Endothelial cell of umbilical vein (primary cell): Measurements from ENCODE around the gene ANKRD50. TPM values are rescaled to one million over a fixed set of nuclear protein-coding genes. Genes with fewer than 3 reads are reported as not detected.

Source experiments
- BruUV-seq: library from RNA; stranded (reverse); fragments of 400-500 nt; replicated peaks from 2 replicates; lab custom pipeline; 2021; lab: Mats Ljungman, UMichigan
- CTCF ChIA-PET: fragments of 300-600, 350-600 bp; sonication (Branson Sonifier 250); formaldehyde crosslinking; loops from one replicate; lab custom pipeline; 2021; ENCODE audit warnings: antibody characterized with exemption, inconsistent platforms; lab: Charles Lee
- POLR2A ChIA-PET: fragments of 300-600, 350-600 bp; sonication (Branson Sonifier 250); formaldehyde crosslinking; loops from one replicate; lab custom pipeline; 2021; ENCODE audit warnings: antibody characterized with exemption, inconsistent platforms; lab: Charles Lee
- DNase-seq: peaks from one replicate; pipeline ENCODE4 v3.0.0-alpha.2; 2011; ENCODE audit warnings: low read depth, low spot score
- FAIRE-seq: peaks from 2 replicates; lab custom pipeline; 2011; peaks lifted over from hg19 to GRCh38; lab: Jason Lieb, UNC
- H2AFZ ChIP-seq: 2 replicates; pipeline ENCODE4 v1.6.0; 2012; ENCODE audit warnings: low read depth, low read length, control low read depth, inconsistent platforms
- H3K27ac ChIP-seq: 2 replicates; pipeline ENCODE4 v1.5.1; 2011; ENCODE audit warnings: low read depth, mild to moderate bottlenecking, control low read depth, low read length, moderate library complexity; ENCODE audit not compliant: insufficient read depth
- H3K27me3 ChIP-seq, 2 experiments: 2 replicates each; pipeline versions ENCODE4 v1.6.0 to v1.6.1; 2011; ENCODE audit warnings: low read length in 2 of 2, mixed read lengths in 1 of 2; ENCODE audit not compliant: control insufficient read depth in 2 of 2, insufficient read depth in 2 of 2
- H3K36me3 ChIP-seq, 2 experiments: 2 replicates in 1 of 2; 3 replicates in 1 of 2; pipeline ENCODE4 v1.5.1; 2011; ENCODE audit warnings: low read length in 2 of 2, mild to moderate bottlenecking in 1 of 2, moderate library complexity in 1 of 2; ENCODE audit not compliant: control insufficient read depth in 2 of 2, insufficient read depth in 2 of 2; ENCODE audit errors: extremely low read depth in 1 of 2
- H3K4me1 ChIP-seq: 3 replicates; pipeline ENCODE4 v1.5.1; 2011; ENCODE audit warnings: mild to moderate bottlenecking, low read length; ENCODE audit not compliant: control insufficient read depth, insufficient read depth; ENCODE audit errors: extremely low read depth
- H3K4me2 ChIP-seq: 2 replicates; pipeline ENCODE4 v1.6.1; 2011; ENCODE audit warnings: low read length, control low read depth, mixed read lengths; ENCODE audit not compliant: insufficient read depth
- H3K4me3 ChIP-seq, 3 experiments: fragments of 200-600 bp in 1 of 3; sonication (generic), shearing (Covaris generic) in 1 of 3; replicated peaks in 1 of 3; 2 replicates each; pipeline ENCODE4 v1.5.1; 2011 to 2016; ENCODE audit warnings: control low read depth in 3 of 3, low read length in 3 of 3, mild to moderate bottlenecking in 2 of 3, inconsistent platforms in 1 of 3, low read depth in 1 of 3, moderate library complexity in 1 of 3; ENCODE audit not compliant: insufficient read depth in 1 of 3
- H3K79me2 ChIP-seq: 2 replicates; pipeline ENCODE4 v1.6.0; 2012; ENCODE audit warnings: low read length, inconsistent platforms; ENCODE audit not compliant: control insufficient read depth, insufficient read depth
- H3K9ac ChIP-seq: replicated peaks from 2 replicates; pipeline ENCODE3; 2011; ENCODE audit warnings: low read length, control low read depth; ENCODE audit not compliant: insufficient read depth; ENCODE audit errors: extremely low read depth
- H3K9me1 ChIP-seq: replicated peaks from 3 replicates; pipeline ENCODE4 v1.6.0; 2011; ENCODE audit warnings: mild to moderate bottlenecking, low read length; ENCODE audit not compliant: control insufficient read depth, insufficient read depth; ENCODE audit errors: extremely low read depth
- H3K9me3 ChIP-seq: replicated peaks from 2 replicates; pipeline ENCODE4 v1.5.1; 2012; ENCODE audit warnings: low read length, inconsistent platforms; ENCODE audit not compliant: control insufficient read depth, insufficient read depth
- H4K20me1 ChIP-seq: replicated peaks from 2 replicates; pipeline ENCODE3; 2011; ENCODE audit warnings: mild to moderate bottlenecking, low read length; ENCODE audit not compliant: control insufficient read depth, insufficient read depth; ENCODE audit errors: extremely low read depth
- EZH2 ChIP-seq: IDR thresholded peaks from 2 replicates; pipeline ENCODE4 v1.6.1; 2012; ENCODE audit warnings: borderline replicate concordance, low read depth, mild to moderate bottlenecking, moderate library complexity, low read length, inconsistent platforms; ENCODE audit not compliant: severe bottlenecking
- FOS ChIP-seq: IDR thresholded peaks from 2 replicates; pipeline ENCODE4 v1.6.1; 2011; ENCODE audit warnings: mild to moderate bottlenecking, low read length, moderate library complexity, borderline replicate concordance; ENCODE audit not compliant: insufficient read depth
- GATA2 ChIP-seq: IDR thresholded peaks from 2 replicates; pipeline ENCODE4 v1.7.0; 2011; ENCODE audit warnings: low read depth, mild to moderate bottlenecking, moderate library complexity, mixed read lengths, low read length; ENCODE audit not compliant: insufficient read length, insufficient read depth
- JUN ChIP-seq: IDR thresholded peaks from 2 replicates; pipeline ENCODE4 v1.6.1; 2011; ENCODE audit warnings: borderline replicate concordance, low read depth; ENCODE audit not compliant: insufficient read length, insufficient read depth
- MYC ChIP-seq: IDR thresholded peaks from one replicate; pipeline ENCODE4 v1.6.1; 2011; ENCODE audit warnings: mild to moderate bottlenecking, low read depth, low read length
- POLR2AphosphoS5 ChIP-seq: IDR thresholded peaks from 2 replicates; pipeline ENCODE4 v1.6.1; 2012; ENCODE audit warnings: low read depth, mild to moderate bottlenecking, control low read depth, low read length, moderate library complexity; ENCODE audit not compliant: insufficient read depth
- dilution Hi-C: fragments of 300-500 bp; cut with MboI; formaldehyde crosslinking; loops from one replicate; pipeline ENCODE4 v1.15.0; 2019; ENCODE audit warnings: low sequenced_read_pairs; ENCODE audit not compliant: extremely low pct_ligation_motif_present
- intact Hi-C: fragments of 100-400 bp; cut with micrococcal nuclease; formaldehyde crosslinking; loops from one replicate; pipeline ENCODE4 v1.10.0; 2022
- polyA plus RNA-seq, 4 experiments: library from polyadenylated mRNA; depleted of rRNA in 3 of 4; stranded (reverse) in 3 of 4; unstranded in 1 of 4; fragments of >200 nt; gene quantifications; 2 replicates each; pipeline versions ENCODE4 v1.2.1 to v1.2.3, GENCODE V29; 2011 to 2012; ENCODE audit warnings: missing spikeins in 1 of 4
- total RNA-seq: library from RNA; stranded (reverse); gene quantifications from 2 replicates; pipeline ENCODE4 v1.2.3, GENCODE V29; 2021
- TF ChIP-seq, protein P1 (sequence below), 2 donors: IDR thresholded peaks; 1 replicate in 1 of 2; 2 replicates in 1 of 2; pipeline ENCODE4 v1.5.1; 2011; ENCODE audit warnings: low read length in 2 of 2, mild to moderate bottlenecking in 2 of 2, moderate library complexity in 2 of 2, control low read depth in 1 of 2, inconsistent platforms in 1 of 2, low read depth in 1 of 2; ENCODE audit not compliant: insufficient read depth in 1 of 2; ENCODE audit errors: extremely low read depth in 1 of 2
- TF ChIP-seq, protein P2 (sequence below): IDR thresholded peaks from 2 replicates; pipeline ENCODE4 v1.6.1; 2011; ENCODE audit not compliant: insufficient read depth, insufficient read length

The ANKRD50 gene
- total and polyA plus RNA-seq, 2 donors (not counting 3 experiments of a cell fraction or from before 2014, with no cell fraction given) = 24.5 to 63.6 TPM

DNA sequence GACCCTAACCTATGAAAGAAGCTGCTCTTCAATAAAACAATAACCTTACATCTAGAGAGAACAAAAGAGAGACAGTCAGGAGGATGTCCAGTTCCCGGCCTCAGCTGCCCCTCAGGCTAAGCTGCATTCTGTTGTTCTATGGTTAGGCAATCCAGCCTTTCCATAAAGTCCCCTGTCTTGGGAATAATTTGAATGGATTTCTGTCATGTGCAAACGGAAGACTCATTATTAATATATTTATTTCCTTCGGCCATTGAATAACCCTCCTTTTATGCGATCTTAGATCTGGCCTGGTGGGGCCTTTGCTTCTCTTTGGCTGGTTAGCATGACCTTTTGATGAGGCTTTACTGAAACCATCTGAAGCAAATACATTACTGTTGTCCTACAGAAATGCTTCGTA lies 80.1 kb downstream of the ANKRD50 start:
- no peaks in the 10 kb centered on the region for H3K9me1 ChIP-seq
- no peaks in the 10 kb centered on the region for H3K27me3 ChIP-seq
- no peaks in the 10 kb centered on the region for H4K20me1 ChIP-seq
- dilution Hi-C loops = no loop called here
- ChIA-PET POLR2A (no interaction called here), CTCF (interaction anchor here (1.8 kb wide), 1 partner anchor 298 kb away, joined by 11 read pairs; no protein-coding TSS in a partner anchor)
- H3K4me1 ChIP-seq = peaks cover 29% of the 10 kb centered on the region
- TF ChIP-seq, protein P1, sequence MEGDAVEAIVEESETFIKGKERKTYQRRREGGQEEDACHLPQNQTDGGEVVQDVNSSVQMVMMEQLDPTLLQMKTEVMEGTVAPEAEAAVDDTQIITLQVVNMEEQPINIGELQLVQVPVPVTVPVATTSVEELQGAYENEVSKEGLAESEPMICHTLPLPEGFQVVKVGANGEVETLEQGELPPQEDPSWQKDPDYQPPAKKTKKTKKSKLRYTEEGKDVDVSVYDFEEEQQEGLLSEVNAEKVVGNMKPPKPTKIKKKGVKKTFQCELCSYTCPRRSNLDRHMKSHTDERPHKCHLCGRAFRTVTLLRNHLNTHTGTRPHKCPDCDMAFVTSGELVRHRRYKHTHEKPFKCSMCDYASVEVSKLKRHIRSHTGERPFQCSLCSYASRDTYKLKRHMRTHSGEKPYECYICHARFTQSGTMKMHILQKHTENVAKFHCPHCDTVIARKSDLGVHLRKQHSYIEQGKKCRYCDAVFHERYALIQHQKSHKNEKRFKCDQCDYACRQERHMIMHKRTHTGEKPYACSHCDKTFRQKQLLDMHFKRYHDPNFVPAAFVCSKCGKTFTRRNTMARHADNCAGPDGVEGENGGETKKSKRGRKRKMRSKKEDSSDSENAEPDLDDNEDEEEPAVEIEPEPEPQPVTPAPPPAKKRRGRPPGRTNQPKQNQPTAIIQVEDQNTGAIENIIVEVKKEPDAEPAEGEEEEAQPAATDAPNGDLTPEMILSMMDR (IDR thresholded peaks at IDR 0.05; ENCODE audit: extremely low read depth in 1 of 2, insufficient read depth in 1 of 2, low read depth in 1 of 2, low read length in 2 of 2) = no peak
- TF ChIP-seq JUN = no peak
- no peak for TF ChIP-seq MYC
- TF ChIP-seq, protein P2, sequence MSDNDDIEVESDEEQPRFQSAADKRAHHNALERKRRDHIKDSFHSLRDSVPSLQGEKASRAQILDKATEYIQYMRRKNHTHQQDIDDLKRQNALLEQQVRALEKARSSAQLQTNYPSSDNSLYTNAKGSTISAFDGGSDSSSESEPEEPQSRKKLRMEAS = no peak
- no peak for TF ChIP-seq FOS
- TF ChIP-seq GATA2 = no peak
- no peak for TF ChIP-seq EZH2
- no peak for TF ChIP-seq POLR2AphosphoS5
- intact Hi-C loops = loop anchor here (5.0 kb wide), 1 partner anchor 80 kb away; the partner anchor contains the start of gene ANKRD50
- no TSS peak for BruUV-seq
- H3K9ac ChIP-seq = no peak overlapping the region
- peaks cover 2 to 7% of the 10 kb centered on the region in 2 experiments for H3K36me3 ChIP-seq
- H3K4me2 ChIP-seq = no peak overlapping the region
- H3K4me3 ChIP-seq = no peak overlapping the region
- peak overlapping the region; percentile 67 for H3K27ac ChIP-seq
- FAIRE-seq (no peak), DNase-seq (no peak)
- no peak overlapping the region for H2AFZ ChIP-seq
- H3K9me3 ChIP-seq = no peaks in the 10 kb centered on the region
- H3K79me2 ChIP-seq = no peaks in the 10 kb centered on the region
